LHCN-M2 (cell line): Measurements from ENCODE around the gene JUND. TPM values are rescaled to one million over a fixed set of nuclear protein-coding genes. Genes with fewer than 3 reads are reported as not detected.
"Not testable (repeated sequence)": the region's sequence is repeated elsewhere in the genome, so short reads cannot be mapped to it uniquely, and the experiment has no call there.

Experiments used
- DNase-seq: peaks from one replicate; pipeline ENCODE4 v3.0.0-alpha.2; 2012; ENCODE audit warnings: low read depth
- polyA plus RNA-seq: library from polyadenylated mRNA; unstranded; fragments of >200 nt; gene quantifications from one replicate; pipeline ENCODE4 v1.2.1, GENCODE V29; 2012; ENCODE audit warnings: missing spikeins
- total RNA-seq: library from RNA; depleted of rRNA; stranded (reverse); fragments of >200 nt; gene quantifications from 2 replicates; pipeline ENCODE4 v1.2.3, GENCODE V29; 2014; rRNA removed

The JUND gene
- total RNA-seq = 47.3 and 60.9 TPM in 2 replicates
- 40.9 TPM for polyA plus RNA-seq

DNA sequence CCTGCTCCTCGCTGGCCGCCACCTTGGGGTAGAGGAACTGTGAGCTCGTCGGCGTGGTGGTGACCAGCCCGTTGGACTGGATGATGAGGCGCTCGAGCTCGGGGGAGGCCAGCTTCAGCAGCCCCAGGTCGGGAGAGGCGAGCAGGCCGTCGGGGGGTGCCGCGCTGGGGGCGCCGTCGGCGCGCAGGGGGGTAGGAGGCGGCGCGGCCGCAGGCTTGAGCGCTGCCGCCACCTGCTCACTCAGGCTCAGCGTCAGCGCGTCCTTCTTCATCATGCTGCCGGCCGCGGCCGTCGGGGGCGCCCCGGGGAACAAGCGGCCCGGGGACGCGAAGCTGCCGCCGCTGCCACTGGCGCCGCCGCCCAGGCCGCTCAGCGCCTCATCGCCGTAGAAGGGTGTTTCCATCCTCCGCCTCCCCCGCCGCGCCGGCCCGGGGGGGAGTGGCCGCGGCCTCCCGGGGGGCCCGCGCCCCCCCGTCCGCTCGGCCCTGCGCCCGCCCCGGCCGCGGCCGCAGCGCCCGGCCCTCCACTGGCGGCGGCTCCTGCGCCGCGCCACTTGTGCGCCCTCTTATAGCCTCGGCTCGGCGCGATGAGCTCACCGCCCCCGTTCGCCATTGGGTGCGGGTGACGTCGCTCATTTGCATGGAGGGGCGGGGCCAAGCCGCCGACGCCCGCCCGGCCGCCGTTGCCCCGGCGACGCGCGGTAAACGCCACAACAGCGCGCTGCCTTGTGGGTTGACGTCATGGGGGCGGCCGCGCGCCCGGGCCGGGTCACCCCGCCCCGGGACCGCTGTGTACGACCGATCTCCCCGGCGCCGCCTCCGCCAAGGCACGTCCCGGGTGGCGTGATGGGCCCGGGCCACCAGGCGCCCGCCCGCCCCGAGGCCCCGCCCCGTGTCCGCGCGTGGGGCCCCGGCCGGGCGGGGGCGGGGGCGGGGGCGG, at the start of gene JUND:
Gene JUND (minus strand): TSS at position 541 of the 939 bp plus-strand sequence. CDS start 138 bp downstream, at position 403.
- DNase-seq = peak; percentile 95

DNA sequence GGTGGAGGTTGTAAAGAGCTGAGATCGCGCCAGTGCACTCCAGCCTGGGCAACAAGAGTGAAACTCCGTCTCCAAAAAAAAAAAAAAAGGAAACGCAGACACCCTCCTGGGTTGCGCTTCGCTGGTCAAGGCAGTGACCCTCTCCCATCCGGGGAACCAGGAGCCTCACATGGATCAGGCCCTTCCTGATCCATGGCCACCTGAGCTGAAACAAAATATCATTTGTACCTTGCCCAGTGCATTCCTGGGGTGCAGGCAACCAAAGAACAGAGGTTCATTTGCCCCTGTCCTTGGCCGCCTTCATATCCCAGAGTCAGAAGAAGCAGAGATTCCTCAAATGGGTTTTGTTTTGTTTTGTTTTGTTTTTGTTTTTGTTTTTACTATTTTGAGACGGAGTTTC, 49.4 kb upstream of the JUND start:
- no peak for DNase-seq

DNA sequence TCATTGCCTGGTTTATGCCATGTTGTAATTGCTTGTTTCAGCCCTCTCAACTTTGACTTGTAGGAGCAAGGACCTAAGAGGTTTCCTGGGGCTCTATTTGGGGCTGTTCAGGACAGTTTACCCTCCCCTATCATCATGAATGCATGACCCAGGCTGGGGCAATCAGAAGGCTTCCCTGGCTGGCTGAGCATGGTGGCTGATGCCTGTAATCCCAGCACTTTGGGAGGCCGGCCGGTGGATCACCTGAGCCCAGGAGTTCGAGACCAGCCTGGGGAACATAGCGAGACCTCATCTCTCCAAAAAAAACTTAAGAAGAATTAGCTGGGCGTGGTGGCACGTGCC, 47.6 kb upstream of the JUND start:
- no peak for DNase-seq

DNA sequence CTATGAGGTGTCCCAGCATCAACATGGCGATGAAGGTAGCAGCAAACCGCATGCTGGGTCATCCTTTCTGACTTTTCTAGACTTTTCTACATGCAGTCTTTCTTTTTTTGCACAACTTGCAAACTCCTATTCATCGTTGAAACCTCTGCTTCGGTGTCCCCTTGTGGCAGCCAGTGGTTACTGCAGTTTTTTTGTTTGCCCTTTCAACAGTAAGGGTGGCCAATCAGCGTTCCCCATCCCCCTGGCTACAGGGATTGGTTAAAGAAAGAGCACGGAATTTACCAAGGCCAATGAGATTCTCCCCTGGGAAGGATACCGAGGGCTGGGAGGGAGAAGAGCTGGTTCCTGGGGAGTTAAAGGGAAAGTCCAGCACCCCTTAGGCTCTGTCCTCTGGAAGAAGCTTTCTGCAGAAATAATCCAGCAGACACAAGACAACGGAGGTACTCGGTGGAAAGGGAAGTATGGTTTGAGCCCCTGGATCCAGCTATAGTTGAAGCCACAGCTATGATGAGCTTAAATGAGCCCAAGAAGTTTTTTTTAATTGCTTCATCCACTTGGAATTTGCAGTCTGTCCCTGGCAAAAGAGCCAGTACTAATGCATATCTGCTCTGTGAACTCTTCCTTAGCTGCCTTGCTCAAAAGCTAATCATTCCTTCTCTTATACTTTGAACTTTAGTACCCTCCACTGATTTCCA, 47.1 kb upstream of the JUND start:
- peak; percentile 98 for DNase-seq

DNA sequence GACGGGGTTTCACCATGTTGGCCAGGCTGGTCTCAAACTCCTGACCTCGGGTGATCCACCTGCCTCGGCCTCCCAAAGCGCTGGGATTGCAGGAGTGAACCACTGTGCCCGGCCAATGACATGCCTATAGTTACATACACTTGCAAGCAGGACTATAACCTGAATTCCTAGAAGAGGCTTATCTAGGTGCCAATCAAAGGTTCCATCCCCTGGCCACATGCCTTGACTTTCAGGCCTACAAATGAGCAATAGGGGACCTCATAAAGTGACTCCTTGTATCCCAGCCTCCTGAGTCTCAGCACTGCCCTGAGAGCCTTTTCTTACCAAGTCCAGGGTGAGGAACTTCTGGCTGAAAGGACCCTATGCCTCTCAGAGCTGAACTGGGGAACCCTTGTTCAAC, 45.4 kb upstream of the JUND start:
- no peak for DNase-seq

DNA sequence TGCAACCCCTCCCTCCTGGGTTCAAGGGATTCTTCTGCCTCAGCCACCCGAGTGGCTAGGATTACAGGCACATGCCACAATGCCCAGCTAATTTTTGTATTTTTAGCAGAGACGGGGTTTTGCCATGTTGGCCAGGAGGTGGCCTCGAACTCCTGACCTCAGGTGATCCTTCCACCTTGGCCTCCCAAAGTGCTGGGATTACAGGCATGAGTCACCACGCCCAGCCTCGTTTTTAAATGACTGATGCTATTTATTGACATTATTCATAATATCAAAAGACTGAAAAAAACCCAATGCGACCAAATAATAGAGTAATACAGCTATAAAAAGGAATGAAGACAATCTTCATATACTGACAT, 42.9 kb upstream of the JUND start:
- DNase-seq = not testable (repeated sequence)

DNA sequence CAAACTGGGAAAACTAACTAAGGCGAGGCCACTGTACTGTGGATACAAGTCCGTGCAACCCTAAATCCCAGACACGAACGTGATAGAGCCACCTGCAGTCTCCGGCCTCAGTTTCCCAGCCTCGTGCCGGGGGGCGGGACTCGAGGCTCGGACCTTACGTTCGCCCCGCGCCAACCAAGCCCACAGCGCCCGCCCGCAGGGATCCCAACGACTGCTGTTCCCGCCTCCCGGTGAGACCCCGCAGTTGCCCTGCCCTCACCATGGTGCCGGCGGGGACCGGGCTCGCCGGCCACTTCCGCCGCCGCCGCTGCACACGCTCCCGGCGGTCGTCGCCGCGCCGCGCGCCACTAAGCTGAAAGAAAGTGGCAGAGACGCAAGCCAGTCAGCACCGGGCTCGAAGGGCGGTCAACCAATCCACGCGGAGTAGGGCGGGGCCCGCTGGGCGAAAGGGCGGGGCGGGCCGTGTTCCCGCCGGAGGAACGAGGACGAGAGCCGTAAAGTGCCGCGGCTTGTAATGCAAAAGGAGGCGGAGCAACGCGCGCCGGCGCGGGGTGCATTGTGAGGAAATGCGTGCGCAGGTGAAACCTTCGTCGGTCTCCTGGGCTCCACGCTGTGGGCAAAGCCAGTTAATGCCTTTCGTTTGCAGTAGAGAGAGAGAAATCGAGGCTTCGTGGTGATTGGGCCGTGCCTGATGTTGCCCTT, 41.5 kb upstream of the JUND start, which contains the start of gene LSM4:
Gene LSM4 (minus strand): TSS at position 318 of the 702 bp plus-strand sequence. CDS start 56 bp downstream, at position 262.
- peak; percentile 97 for DNase-seq

DNA sequence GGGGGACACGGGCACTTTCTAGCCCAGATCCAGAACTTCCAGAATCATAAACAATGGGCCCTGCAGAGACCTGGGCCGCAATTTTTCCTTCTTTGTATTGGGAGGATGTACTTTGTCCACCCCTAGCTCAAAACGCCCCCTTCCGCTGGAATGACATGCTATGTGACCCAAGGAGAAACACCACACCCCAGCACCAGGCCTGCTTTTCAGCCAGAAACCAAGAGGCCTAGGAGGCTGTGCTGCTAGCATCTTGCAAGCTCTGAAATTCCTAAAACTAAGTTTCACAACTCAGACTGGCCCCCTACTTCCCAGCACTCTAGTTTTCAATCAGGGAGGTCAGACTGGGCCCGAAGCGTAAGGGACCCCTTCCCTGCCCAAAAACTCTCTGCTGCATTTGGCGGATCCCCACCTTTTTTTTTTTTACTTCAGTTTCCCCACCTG, 40.9 kb upstream of the JUND start:
- peak; percentile 71 for DNase-seq

DNA sequence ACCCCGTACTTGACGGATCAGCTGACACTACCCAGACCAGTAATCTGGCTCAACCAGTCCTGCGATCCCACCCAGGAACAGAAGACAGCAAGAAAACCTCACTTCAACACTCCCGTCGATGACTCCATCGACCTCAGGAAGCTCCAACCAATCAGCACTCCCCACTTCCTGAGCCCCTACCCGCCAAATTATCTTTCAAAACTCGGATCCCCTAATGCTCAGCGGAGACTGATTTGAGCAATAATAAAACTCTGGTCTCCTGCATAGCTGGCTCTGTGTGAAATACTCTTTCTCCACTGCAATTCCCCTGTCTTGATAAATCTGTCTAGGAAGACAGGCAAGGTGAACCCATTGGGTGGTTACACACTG, 40.3 kb upstream of the JUND start:
- DNase-seq = peak; percentile 27

DNA sequence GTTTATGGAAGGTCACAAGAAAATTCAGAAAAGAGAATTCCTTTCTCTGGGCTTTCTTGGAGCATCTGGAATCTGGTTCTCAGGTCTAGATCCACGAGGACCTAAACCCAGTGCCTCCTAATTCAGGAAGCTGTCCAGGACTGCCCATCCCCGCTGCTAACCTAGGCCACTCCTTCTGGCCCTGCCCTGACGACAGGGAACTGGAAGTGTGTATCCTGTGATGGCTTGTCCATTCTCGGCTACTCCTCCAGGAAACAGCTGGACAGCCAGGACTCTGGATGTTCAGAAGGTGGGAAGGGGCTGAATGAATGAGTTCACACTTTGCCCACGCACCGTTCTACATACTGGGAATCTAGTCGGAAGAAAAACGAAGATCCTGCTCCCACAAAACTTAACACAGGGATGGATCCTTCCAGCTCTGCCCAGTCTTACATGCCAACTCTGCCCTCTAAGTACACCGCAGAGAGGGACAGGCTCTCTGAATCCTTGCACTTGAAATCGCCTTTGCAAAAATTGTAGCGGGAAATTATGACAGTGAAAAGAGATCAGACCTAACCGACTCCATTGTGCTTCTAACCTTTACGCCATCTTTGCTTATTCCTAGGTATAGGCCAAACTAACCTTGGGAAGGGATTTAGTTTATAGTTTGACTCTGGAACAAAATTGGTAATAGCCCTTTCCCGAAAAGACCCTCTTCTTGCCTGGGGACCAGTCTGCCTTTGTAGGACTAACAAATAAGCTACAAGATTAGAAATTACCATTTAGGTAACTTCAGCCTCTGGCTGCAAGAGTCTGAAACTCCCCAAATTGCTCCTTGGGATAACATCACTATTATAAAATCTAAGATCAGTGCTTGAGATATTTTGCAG, 39.7 kb upstream of the JUND start:
- DNase-seq = no peak

DNA sequence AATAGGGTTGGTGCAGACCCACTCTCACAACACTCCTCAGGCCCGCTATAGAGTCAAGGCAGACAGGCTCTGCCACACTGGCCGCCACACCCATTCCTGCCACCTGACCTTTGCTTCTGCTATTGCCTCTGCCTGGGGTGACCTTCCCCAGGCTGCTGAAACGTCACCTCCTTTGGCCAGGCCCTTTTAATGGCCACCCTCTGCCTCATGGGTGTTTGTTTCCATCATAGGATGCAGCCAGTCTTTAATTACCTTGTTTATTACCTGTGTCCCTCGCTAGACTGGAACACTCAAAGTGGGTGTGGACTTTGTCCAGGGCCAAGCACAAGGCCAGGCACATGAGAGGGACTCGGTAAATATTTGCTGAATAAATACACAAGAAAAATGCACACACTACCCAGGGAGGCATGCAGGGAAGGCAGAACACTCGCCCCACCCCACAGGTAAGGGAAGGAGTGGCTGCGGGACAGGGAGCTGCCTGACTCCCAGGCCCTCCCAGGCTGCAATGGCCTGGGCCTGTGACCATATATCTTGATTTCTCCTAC, 38.2 kb upstream of the JUND start:
- no peak for DNase-seq

DNA sequence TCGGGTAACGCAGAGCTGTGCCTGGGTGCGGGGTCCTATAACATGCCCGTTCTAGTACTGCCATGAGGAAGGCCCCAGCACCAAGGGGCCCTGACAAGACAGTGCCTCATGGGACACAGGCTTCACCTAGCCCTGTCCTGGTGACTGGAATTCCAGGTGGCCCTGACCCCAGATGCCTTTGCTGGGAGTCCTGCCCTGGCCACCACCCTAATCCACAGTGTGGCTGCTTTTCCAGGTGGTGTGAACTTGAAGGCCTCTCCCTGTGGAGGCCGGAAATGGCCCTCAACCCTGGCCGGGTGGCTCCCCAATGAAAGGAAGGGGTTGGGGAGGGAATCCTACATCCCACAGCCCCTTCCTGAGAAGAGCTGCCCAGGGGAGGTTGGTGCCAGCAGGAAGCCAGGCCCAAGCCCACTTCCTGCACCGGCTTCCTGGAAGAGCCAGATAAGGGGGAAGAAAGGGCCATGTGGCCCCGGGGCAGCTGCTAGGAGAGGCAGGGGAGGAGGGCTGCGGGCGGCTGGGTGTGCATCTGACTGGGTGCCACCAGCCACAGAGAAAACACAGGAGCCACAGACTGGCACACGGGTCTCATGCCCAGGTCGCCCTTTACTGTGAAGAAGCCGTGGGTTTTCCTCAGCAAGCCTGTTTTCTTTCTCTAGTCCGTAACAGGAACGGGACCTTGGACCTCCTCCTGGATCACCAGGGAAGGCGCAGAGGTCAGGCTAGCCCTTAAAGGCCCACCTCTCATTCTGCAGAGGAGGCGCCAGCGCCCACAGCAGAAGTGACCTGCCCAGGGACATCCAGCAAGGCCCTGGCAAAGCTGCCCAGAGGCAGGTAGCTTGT, 36.8 kb upstream of the JUND start:
- no peak for DNase-seq

DNA sequence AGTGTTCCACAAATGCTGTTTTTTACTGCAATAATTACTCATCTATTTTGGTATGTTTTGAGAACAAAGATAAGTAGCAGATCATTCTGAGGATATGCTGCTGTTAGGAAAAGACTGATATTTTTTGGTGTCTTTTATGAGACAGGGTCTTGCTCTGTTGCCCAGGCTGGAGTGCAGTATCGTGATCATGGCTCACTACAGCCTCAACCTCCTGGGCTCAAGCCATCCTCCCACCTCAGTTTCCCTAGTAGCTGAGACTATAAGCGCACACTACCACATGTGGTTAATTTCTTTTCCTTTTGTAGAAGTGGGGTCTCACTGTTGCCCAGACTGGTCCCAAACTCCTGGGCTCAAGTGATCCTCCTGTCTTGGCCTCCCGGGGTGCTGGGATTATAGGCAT, 32.0 kb upstream of the JUND start:
- no peak for DNase-seq

DNA sequence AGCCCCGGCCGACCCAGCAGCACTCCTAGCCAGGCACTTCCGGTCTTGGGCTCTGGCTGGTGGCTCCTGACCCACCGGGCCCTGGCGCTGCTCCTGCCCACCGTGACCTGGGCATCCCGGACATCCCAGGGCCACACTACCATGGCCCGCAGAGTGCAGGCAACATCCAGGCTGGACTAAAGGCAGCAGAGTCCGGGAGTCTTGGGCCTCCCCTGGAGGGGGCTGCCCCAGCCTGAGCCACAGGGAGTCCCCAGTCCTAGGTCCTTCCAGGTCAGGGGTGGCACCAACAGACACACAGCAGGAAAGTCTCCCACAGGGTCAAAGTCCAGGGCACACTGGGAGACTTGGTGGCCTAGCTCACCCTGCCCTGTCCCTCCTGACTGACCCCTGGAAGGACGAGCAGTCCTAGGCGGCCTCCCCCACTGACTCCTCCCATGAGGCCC, 30.7 kb upstream of the JUND start:
- DNase-seq = no peak

DNA sequence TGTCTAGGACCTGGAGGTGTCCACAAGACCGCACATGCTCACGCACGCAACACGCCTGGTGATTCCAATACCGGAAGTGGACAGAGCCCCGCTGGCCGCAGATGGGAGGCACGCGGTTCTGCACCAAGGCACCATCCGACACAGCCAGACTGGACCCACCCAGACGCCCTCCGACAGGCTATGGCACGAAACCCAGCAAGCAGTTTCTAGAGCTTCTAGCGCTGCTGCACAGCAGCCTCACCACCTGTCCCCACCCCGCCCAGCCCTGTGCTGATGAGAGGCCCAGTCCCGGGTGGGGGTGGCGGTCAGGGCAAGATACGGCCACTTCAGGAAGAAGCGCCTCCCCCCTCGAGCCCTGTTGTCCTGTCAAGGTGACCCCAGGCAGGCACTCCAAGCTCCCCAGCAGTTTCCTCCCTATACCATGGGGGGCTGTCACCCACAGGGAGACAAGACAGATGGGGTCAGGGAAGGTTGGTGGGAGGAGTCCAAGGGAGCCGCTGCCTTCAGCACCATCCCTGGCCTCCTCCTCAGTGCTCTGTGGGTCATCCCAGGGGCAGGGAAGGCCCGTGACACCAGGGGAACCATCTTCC, 30.2 kb upstream of the JUND start:
- DNase-seq = no peak

DNA sequence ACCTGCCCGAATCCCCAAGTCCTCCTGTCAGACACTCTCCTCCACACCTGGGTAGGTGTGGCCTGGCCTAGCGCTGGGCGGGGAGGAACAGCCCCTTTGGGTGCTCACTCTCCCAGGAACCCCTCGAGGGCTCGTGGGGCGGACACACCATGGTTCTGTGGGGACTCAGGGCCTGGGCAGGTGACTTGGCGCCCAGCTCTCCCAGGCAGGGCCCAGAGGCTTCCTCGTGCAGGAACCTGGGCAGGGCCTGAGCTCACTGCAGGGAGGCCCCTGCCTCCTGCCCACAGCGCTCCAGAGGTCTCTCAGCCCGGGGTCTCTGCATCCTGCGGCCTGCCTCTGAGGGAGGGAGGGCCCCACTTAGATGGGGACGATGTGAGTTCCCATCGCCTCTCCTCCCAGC, 29.5 kb upstream of the JUND start:
- DNase-seq = no peak

DNA sequence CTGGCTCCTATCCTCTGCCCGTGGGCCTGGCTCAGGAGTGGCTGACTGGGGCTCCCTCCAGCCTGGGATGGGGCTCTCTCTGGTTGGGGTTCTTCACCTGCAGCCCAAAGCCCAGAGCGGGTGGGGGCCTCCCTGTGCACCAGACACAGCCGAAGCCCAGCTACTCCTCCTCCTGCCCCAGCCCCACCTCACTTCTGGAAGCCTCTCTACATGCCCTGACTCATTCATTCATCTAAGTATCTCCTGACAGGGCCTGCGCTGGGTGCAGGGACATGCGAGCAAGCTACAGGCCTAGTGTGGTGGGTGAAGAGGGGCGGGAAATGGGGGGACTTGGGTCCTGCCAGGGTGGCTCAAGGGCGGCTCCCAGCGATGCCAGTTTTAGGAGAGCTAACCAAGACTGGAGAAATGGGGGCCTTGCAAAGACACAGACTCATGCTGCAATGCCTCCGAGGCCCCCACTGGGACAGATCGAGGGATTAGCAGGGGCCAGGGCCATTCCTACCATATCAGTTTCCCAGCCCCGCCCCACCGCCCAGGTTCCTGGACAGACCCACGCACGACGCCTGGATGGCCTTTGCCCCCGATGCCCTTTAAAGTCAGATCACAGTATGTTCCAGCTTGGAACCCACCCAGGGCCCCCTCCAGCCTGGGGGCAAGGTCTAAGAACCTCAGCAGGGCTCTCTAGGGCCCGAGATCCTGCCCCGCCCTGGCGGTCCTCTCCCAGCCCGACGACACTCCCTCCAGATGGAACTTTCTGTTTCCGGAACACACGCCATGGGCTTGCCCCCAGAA, 28.9 kb upstream of the JUND start:
- DNase-seq = no peak

DNA sequence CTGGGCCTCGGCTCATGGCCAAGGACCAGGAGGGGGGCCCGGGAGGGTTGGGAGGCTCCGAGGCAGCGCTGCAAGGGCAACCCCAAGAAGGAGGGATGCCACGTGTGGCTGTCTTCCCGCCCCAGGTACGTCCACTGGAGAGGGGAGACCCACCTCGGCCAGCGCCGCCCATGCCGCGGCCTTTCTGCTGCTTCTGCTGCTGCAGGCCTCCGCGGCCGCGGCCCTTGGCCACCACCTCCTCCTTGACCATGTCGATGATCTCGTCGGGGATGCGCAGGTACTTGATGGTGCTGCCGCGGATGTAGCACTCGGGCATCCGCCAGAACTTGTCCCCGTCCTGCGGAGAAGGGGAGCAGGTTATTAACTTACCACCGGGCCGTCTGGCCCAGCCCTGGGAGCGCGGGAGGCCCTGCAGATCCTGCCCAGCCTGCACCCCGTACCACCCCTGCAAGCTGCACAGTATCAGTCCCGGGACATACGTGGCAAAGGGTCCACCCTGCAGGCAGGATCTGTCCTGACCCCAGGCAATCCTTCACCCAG, 28.2 kb upstream of the JUND start:
- DNase-seq = no peak
